ENCODE results near the gene SLC11A1.

SLC11A1 gene

DNA sequence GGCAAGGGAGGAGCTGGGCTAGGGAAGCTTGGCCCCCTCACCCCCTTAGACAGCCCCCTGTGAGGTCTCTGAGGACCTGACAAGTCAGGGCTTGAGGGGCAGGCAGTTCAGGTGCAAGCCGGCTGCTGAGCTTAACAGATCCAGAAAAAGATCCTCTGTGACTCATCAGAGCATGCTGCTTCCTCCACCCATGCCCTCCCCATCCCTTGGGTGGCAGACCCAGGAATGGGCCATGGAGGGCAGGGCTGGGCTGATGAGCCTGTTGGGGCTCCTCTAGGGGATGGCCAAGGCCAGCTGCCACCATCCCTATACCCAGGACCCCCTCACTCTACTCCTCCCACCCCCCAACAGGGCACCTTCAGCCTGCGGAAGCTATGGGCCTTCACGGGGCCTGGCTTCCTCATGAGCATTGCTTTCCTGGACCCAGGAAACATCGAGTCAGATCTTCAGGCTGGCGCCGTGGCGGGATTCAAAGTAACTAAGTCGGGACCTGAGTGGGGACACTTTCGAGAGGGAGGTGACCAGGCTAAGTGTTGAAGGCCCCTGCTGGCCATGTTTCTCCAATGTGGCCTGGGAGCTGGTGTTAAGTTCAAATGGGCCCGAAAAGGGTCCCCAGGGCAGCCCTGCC is 1.9 kb downstream of the SLC11A1 start:
- TF ChIP-seq CTCF (conservative IDR thresholded peaks at IDR 0.05; ENCODE audit: control insufficient read depth, insufficient read depth, low read depth, low read length): no peak
- no peak for DNase-seq (ENCODE audit: low read depth)
- H3K4me3 ChIP-seq (ENCODE audit: control insufficient read depth, low read depth, low read length): no peak overlapping the region

DNA sequence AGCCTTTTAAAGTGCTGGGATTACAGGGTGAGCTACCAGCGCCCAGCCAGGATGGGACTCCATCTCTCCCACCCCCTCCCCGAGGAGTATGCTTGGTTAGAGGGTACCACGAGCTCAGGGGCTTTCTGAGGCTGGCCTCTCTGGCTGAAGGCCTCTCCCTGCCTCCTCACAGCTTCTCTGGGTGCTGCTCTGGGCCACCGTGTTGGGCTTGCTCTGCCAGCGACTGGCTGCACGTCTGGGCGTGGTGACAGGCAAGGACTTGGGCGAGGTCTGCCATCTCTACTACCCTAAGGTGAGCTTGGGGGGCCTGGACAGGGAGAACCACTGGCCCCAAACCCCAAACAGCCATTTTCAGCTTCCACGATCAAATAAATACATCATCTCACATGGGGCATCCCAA is 2.9 kb downstream of the SLC11A1 start:
- no peak overlapping the region for H3K4me3 ChIP-seq (ENCODE audit: control insufficient read depth, low read depth, low read length)
- TF ChIP-seq CTCF (conservative IDR thresholded peaks at IDR 0.05; ENCODE audit: control insufficient read depth, insufficient read depth, low read depth, low read length): no peak
- no peak for DNase-seq (ENCODE audit: low read depth)

GRCh38 chr2:218386505-218387368 is 4.7 kb downstream of the SLC11A1 start:
- no peak for DNase-seq (ENCODE audit: low read depth)
- H3K4me3 ChIP-seq (ENCODE audit: control insufficient read depth, low read depth, low read length): no peak overlapping the region
- no peak for TF ChIP-seq CTCF (conservative IDR thresholded peaks at IDR 0.05; ENCODE audit: control insufficient read depth, insufficient read depth, low read depth, low read length)

- no peak for TF ChIP-seq CTCF (conservative IDR thresholded peaks at IDR 0.05; ENCODE audit: control insufficient read depth, insufficient read depth, low read depth, low read length)
- H3K4me3 ChIP-seq (ENCODE audit: control insufficient read depth, low read depth, low read length): peak overlapping the region; percentile 27
- DNase-seq (ENCODE audit: low read depth): peak; percentile 77
These were observed 5.5 kb downstream of the SLC11A1 start for GRCh38 chr2:218387369-218388194.

DNA sequence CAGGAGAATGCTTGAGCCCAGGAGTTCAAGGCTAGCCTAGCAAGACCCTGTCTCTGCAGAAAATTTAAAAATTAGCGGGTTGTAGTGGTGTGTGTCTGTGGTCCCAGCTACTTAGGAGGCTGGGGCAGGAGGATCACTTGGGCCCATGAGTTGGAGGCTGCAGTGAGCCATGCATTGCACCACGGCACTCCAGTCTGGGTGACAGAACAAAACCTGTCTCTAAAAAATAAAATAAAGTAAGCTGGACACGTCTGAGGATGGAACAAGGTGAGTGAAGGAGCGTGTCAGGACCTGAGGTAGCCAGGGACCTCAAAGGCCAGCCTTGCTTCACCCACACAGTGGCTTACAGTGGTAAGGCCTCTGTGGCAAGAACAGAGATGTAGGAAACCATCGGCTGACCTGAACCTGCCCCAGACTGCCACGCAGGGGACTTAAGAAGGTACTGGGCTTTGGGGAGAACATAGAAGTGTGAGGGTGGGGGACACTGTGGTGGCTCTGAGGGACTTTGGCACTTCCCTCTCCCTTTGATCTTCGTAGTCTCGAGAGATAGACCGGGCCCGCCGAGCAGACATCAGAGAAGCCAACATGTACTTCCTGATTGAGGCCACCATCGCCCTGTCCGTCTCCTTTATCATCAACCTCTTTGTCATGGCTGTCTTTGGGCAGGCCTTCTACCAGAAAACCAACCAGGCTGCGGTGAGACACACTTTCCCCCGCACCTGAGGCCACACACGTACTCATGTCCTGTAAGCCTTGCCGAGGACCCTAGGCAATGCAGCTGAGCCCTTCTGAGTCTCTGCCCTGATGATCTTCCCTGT is 7.5 kb downstream of the SLC11A1 start:
- no peak for DNase-seq (ENCODE audit: low read depth)
- no peak overlapping the region for H3K4me3 ChIP-seq (ENCODE audit: control insufficient read depth, low read depth, low read length)
- no peak for TF ChIP-seq CTCF (conservative IDR thresholded peaks at IDR 0.05; ENCODE audit: control insufficient read depth, insufficient read depth, low read depth, low read length)

GRCh38 chr2:218391202-218391601 is 9.1 kb downstream of the SLC11A1 start:
- no peak overlapping the region for H3K4me3 ChIP-seq (ENCODE audit: control insufficient read depth, low read depth, low read length)
- DNase-seq (ENCODE audit: low read depth): no peak
- no peak for TF ChIP-seq CTCF (conservative IDR thresholded peaks at IDR 0.05; ENCODE audit: control insufficient read depth, insufficient read depth, low read depth, low read length)

All from fibroblast of mammary gland (primary cell).